Endometrial microvascular endothelial cells (primary cell): ENCODE data around the gene MAPKAP1. TPM values are rescaled to one million over a fixed set of nuclear protein-coding genes. Genes with fewer than 3 reads are reported as not detected.

Experiments
- in situ Hi-C: cut with HindIII; loops from 2 replicates; pipeline ENCODE4 v1.10.0; 2017; ENCODE audit warnings: low sequenced_read_pairs, low pct_unique_long_range_greater_than_20kb; ENCODE audit errors: inconsistent ontology term
- total RNA-seq: library from RNA; depleted of rRNA; stranded (reverse); fragments of >200 nt; gene quantifications from one replicate; pipeline ENCODE4 v1.2.3, GENCODE V29; 2015; ENCODE audit errors: inconsistent ontology term

MAPKAP1 gene
- 142 TPM for total RNA-seq

- in situ Hi-C loops: no loop called here
Observed at GRCh38 chr9:125706651-125707471, at the start of gene MAPKAP1. Gene MAPKAP1, minus strand, starts transcription at chr9:125707208. Its CDS starts 34,634 bp downstream, at chr9:125672574.

GRCh38 chr9:125756518-125756917 is 49.5 kb upstream of the MAPKAP1 start:
- in situ Hi-C loops: no loop called here

DNA sequence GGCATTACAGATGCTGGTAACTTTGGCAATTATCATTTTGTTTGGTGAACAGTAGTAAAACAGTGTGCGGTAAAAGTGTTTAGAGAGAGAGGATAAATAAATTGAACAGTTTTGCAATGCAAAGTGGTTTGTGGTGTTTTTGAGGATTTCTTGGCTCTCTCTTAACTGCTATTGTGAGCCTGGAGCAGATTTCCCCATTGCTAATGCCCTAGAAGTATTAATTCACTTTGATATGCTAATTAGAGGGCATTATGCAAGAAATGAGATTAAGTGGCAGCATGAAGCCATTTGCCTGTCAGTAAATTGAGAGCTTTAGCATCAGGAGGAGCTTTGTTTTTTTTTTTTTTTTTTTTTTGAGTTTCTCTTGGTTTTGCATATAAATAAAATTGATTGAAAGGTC is 48.3 kb upstream of the MAPKAP1 start:
- in situ Hi-C loops: no loop called here

DNA sequence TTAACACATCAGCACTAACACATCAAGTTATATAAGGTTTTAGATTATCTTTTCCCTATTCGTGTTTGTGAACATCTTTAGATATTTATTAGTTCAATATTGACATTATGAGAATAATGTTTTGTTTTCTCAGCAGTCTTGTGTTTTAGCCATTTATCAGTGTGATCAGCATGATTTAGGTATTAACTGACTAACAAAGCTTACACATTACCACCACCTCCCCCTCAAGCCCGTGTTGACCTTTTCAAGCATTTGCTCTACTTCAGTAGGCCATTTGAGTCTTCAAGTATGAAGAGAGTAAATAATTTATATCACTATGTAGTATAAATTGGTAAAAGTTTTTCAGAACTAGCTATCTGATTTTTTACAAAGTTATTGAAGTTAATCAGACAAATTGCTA is 47.1 kb upstream of the MAPKAP1 start:
- in situ Hi-C loops: no loop called here

DNA sequence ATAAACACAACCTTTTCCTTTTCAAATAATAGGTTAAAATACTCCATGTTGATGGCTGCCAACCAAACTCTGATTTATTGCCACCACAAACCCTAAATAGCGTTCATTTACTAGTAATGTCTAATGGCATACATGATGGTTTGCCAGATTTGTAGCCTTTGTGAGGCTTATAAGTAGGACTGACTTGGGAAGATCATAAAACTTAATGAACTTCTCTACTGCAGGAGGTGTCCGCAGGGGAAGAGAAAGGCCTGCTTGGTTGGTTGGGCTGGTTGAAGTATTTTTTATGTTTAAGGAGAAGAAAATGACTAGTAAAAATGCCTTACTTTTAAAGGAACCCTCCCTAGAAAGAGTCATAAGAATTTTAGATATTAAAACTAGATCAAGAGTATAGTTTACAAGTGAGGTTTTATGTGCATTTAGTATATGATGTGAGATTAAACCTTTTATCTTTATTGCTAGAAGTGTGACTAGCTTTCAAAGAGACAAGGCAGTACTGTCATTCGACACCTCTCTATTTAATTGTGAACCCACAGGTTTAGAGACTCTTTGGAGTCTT is 45.1 kb upstream of the MAPKAP1 start:
- in situ Hi-C loops: no loop called here

GRCh38 chr9:125750627-125751011 is 43.6 kb upstream of the MAPKAP1 start:
- in situ Hi-C loops: no loop called here

- in situ Hi-C loops: no loop called here
Observed at GRCh38 chr9:125749951-125750626, 43.1 kb upstream of the MAPKAP1 start.

DNA sequence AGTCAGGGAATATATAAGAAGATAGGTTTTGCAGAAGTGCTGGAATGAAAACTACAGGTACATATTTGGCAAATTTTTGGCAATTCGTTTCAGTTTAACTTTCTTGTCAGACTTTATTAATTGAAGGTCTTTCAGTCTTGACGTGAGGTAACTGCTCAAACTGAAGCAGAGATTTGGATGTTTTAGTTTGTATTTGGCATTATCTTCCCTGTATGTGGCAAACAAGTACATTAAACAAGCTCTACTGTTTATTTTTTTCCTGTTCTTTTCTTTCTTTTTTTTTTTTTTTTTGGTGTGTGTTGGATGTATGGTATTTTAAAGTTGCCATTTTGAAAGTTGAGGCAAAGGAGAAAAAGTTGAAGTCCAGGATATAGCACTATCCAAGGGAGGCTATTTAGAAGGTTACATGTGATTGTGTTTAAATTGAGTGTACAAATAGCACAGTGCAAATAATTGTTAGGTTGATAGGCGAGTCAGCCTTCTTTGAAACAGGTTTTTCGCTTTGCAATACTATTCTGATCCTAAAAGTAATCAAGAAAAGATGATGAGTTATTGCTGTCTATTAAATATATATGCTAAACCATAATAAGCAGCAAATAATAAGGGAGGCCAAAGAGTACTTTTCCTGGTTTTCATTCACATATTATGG is 42.4 kb upstream of the MAPKAP1 start:
- in situ Hi-C loops: no loop called here

- in situ Hi-C loops: no loop called here
Observed at GRCh38 chr9:125748446-125749099, 41.6 kb upstream of the MAPKAP1 start.

- in situ Hi-C loops: no loop called here
Observed at GRCh38 chr9:125747765-125748445, 40.9 kb upstream of the MAPKAP1 start.

- in situ Hi-C loops: no loop called here
Observed at GRCh38 chr9:125747053-125747764, 40.2 kb upstream of the MAPKAP1 start, which contains the start of gene PBX3. Gene PBX3, plus strand, starts transcription at chr9:125747373.

DNA sequence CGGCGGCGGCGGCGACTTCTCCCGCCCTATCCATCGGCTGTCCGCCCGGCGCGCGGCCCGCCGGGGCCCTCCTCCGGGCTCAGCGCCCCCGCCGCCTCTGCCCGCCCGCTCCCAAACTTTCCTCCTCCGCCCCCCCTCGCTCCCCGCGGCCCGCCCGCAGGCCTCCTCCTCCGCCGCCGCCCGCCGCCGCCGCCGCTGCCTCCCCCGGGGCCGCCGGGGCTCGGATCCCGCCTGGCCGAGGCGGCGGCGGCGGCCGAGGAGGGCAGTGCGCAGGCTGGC is 39.7 kb upstream of the MAPKAP1 start:
- in situ Hi-C loops: no loop called here

GRCh38 chr9:125746017-125746773 is 39.2 kb upstream of the MAPKAP1 start:
- in situ Hi-C loops: no loop called here

DNA sequence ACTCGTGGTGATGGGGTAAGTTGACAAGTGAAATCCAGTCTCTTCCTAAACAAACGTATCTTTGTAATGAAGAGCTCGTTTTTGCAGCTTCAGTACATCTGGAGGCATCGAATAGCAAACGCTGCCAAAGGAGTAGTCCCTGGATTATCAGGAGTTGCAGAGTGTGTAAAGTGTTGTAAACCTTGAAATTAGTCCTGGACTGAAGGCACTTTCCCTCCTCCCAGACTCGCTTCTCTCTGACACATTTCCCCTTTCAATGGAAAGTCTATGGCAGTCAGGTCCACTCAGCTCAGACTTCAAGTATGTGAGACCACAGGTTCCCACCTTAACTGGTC is 38.6 kb upstream of the MAPKAP1 start:
- in situ Hi-C loops: no loop called here

- in situ Hi-C loops: no loop called here
Observed at GRCh38 chr9:125745018-125745417, 38.0 kb upstream of the MAPKAP1 start.

DNA sequence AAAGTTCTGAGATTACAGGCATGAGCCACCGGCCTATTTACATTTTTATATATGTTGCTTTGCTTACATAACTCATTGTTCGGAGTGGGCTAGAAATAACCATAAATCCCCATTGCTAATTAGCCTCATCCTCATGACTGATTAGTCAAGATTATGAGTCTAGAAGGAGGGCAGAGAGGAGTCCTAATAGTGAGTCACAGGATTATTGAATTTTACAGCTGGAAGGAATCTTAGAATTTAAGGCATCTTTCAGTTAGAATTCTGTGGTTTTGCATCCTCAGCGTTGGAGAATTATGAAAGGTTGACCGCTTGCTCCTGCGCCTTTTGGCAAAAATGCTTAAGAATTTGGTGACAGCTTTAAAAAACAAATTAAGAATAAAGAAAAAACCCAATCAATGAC is 37.6 kb upstream of the MAPKAP1 start:
- in situ Hi-C loops: no loop called here

GRCh38 chr9:125743682-125744428 is 36.8 kb upstream of the MAPKAP1 start:
- in situ Hi-C loops: no loop called here
